Natural killer cell (primary cell): Measurements from ENCODE around the gene ARID4A. TPM values are rescaled to one million over a fixed set of nuclear protein-coding genes. Genes with fewer than 3 reads are reported as not detected.
"Not testable (repeated sequence)": the region's sequence is repeated elsewhere in the genome, so short reads cannot be mapped to it uniquely, and the experiment has no call there.

Source experiments
- ATAC-seq, 3 donors: fragments of 150-1000 bp in 2 of 3; fragments of 200-7000 bp in 1 of 3; cut with Tn5 transposase; 1 replicate in 1 of 3; 2 replicates in 2 of 3; pipeline ENCODE4 v1.10.0; 2021; ENCODE audit warnings: mild to moderate bottlenecking in 2 of 3, moderate library complexity in 2 of 3
- DNase-seq, 2 donors: peaks; one replicate each; pipeline versions ENCODE4 v3.0.0 to v3.0.0-alpha.2; 2013 to 2021; ENCODE audit warnings: mixed read lengths in 1 of 2
- H3K27ac ChIP-seq: one replicate; pipeline ENCODE4 v1.5.1; 2013; ENCODE audit warnings: mild to moderate bottlenecking, low read length
- H3K27me3 ChIP-seq: one replicate; pipeline ENCODE4 v1.6.1; 2013; ENCODE audit warnings: low read length; ENCODE audit not compliant: control insufficient read depth, insufficient read depth
- H3K36me3 ChIP-seq: one replicate; pipeline ENCODE4 v1.6.1; 2013; ENCODE audit warnings: low read length; ENCODE audit not compliant: control insufficient read depth, insufficient read depth
- H3K4me1 ChIP-seq: one replicate; pipeline ENCODE4 v1.6.1; 2013; ENCODE audit warnings: low read length; ENCODE audit not compliant: control insufficient read depth, insufficient read depth
- H3K4me3 ChIP-seq: one replicate; pipeline ENCODE4 v1.5.1; 2013; ENCODE audit warnings: low read length
- H3K9me3 ChIP-seq: one replicate; pipeline ENCODE4 v1.6.1; 2013; ENCODE audit warnings: low read length; ENCODE audit not compliant: control insufficient read depth, insufficient read depth
- H3K27ac Mint-ChIP-seq, 2 donors: one replicate each; pipeline ENCODE4 v1.8.0; 2022; ENCODE audit warnings: mild to moderate bottlenecking in 2 of 2, mixed read lengths in 2 of 2, moderate library complexity in 1 of 2
- H3K27me3 Mint-ChIP-seq, 2 donors: one replicate each; pipeline ENCODE4 v1.8.0; 2022; ENCODE audit warnings: low read depth in 2 of 2, mixed read lengths in 2 of 2
- H3K36me3 Mint-ChIP-seq: one replicate; pipeline ENCODE4 v1.8.0; 2022; ENCODE audit warnings: mixed read lengths
- H3K4me1 Mint-ChIP-seq, 2 donors: one replicate each; pipeline ENCODE4 v1.8.0; 2022; ENCODE audit warnings: mixed read lengths in 2 of 2
- H3K4me3 Mint-ChIP-seq: one replicate; pipeline ENCODE4 v1.8.0; 2022; ENCODE audit warnings: mild to moderate bottlenecking, moderate library complexity, mixed read lengths
- H3K9me3 Mint-ChIP-seq, 2 donors: one replicate each; pipeline ENCODE4 v1.8.0; 2022; ENCODE audit warnings: mixed read lengths in 2 of 2
- CTCF ChIP-seq: fragments of 200-600 bp; IDR thresholded peaks from one replicate; pipeline ENCODE4 v1.8.0; 2022; ENCODE audit warnings: antibody characterized with exemption
- WGBS: methylation state at CpG from one replicate; pipeline ENCODE4 v1.1.7; 2013; ENCODE audit warnings: missing lambda C conversion rate; ENCODE audit not compliant: insufficient coverage; 5-methylcytosine and 5-hydroxymethylcytosine counted together
- intact Hi-C: fragments of 100-400 bp; cut with micrococcal nuclease; formaldehyde crosslinking; loops from one replicate; pipeline ENCODE4 v1.14.2; 2022
- total RNA-seq, 4 donors: library from RNA; stranded (reverse); fragments of 120-200 nt in 1 of 4; gene quantifications; one replicate each; pipeline versions ENCODE4 v1.2.3 to v1.2.4, GENCODE V29; 2013 to 2022

Gene ARID4A
- total RNA-seq: 100 to 1,000 TPM in 1 of 3 donors, 10 to 100 TPM in 2; 89.3 to 113 (median 90.1) TPM
- 58.8 TPM for total RNA-seq (2013)

GRCh38 chr14:58298477-58299400, at the start of gene ARID4A:
TSS of gene ARID4A (plus strand) at chr14:58298555. CDS start at chr14:58299855, 1,300 bp downstream.
- H3K9me3 ChIP-seq: no peaks in the 10 kb centered on the region
- no peaks in the 10 kb centered on the region for H3K27me3 Mint-ChIP-seq
- DNase-seq (peak; percentile 60 to 80), ATAC-seq (peak in 1 of 3 donors; percentile 4)
- intact Hi-C loops: loop anchor here (1.0 kb wide), 4 partner anchors 33 to 129 kb away; partner anchors contain the start of genes ACTR10, KIAA0586, PSMA3 and TIMM9
- no peaks in the 10 kb centered on the region for H3K9me3 Mint-ChIP-seq
- under 1% methylated on average over 72 of the region's 79 CpGs for WGBS
- H3K4me3 Mint-ChIP-seq: no peak within 1 kb of the TSS
- no peaks in the 10 kb centered on the region for H3K36me3 Mint-ChIP-seq
- peaks cover 28% of the 10 kb centered on the region for H3K36me3 ChIP-seq
- peaks cover 31 to 38% of the 10 kb centered on the region in 2 donors for H3K4me1 Mint-ChIP-seq
- H3K27ac Mint-ChIP-seq: peak within 1 kb of the TSS; percentile 92 to 96
- peak within 1 kb of the TSS; percentile 97 for H3K27ac ChIP-seq
- H3K4me3 ChIP-seq: peak within 1 kb of the TSS; percentile 96
- H3K27me3 ChIP-seq: no peaks in the 10 kb centered on the region
- peaks cover 11% of the 10 kb centered on the region for H3K4me1 ChIP-seq
- no peak for TF ChIP-seq CTCF

GRCh38 chr14:58249611-58250010, 48.7 kb upstream of the ARID4A start:
- WGBS: 95% methylated on average over 8 of the region's 8 CpGs
- Histone ChIP-seq H3K4me1 (peaks cover 5% of the 10 kb centered on the region), H3K9me3 (no peaks in the 10 kb centered on the region), H3K27ac (no peak overlapping the region), H3K4me3 (no peak overlapping the region), H3K27me3 (no peaks in the 10 kb centered on the region), H3K36me3 (peaks cover 54% of the 10 kb centered on the region)
- ATAC-seq (no peak), DNase-seq (no peak)
- peaks cover 6% of the 10 kb centered on the region for H3K36me3 Mint-ChIP-seq
- H3K27me3 Mint-ChIP-seq: no peaks in the 10 kb centered on the region
- H3K9me3 Mint-ChIP-seq: no peaks in the 10 kb centered on the region
- intact Hi-C loops: loop anchor here (10.0 kb wide), 1 partner anchor 145 kb away; the partner anchor contains the start of gene TOMM20L
- H3K27ac Mint-ChIP-seq: peak overlapping the region in 1 of 2 donors; percentile 81
- H3K4me1 Mint-ChIP-seq: peaks cover 32 to 36% of the 10 kb centered on the region in 2 donors
- no peak overlapping the region for H3K4me3 Mint-ChIP-seq
- no peak for TF ChIP-seq CTCF

GRCh38 chr14:58258156-58258555, 40.2 kb upstream of the ARID4A start:
- no peaks in the 10 kb centered on the region for H3K27me3 Mint-ChIP-seq
- intact Hi-C loops: no loop called here
- no peak overlapping the region for H3K4me3 Mint-ChIP-seq
- ATAC-seq: no peak
- H3K9me3 ChIP-seq: no peaks in the 10 kb centered on the region
- H3K27ac Mint-ChIP-seq: peak overlapping the region in 1 of 2 donors; percentile 6
- H3K27me3 ChIP-seq: no peaks in the 10 kb centered on the region
- H3K4me1 Mint-ChIP-seq: peaks cover 8 to 9% of the 10 kb centered on the region in 2 donors
- WGBS: 100% methylated on average over 3 of the region's 4 CpGs
- H3K36me3 Mint-ChIP-seq: no peaks in the 10 kb centered on the region
- no peak for TF ChIP-seq CTCF
- no peaks in the 10 kb centered on the region for H3K9me3 Mint-ChIP-seq
- peaks cover 75% of the 10 kb centered on the region for H3K36me3 ChIP-seq
- H3K4me1 ChIP-seq: no peaks in the 10 kb centered on the region
- no peak for DNase-seq
- no peak overlapping the region for H3K4me3 ChIP-seq
- H3K27ac ChIP-seq: no peak overlapping the region

GRCh38 chr14:58262005-58262404, 36.4 kb upstream of the ARID4A start:
- 96% methylated on average over 10 of the region's 10 CpGs for WGBS
- not testable (repeated sequence) for H3K27me3 ChIP-seq

More at GRCh38 chr14:58262005-58262404, 36.4 kb upstream of the ARID4A start:
- H3K4me3 ChIP-seq, H3K27ac ChIP-seq, H3K9me3 ChIP-seq, ATAC-seq, H3K9me3 Mint-ChIP-seq, DNase-seq, intact Hi-C loops, H3K36me3 Mint-ChIP-seq, H3K4me1 ChIP-seq, H3K4me3 Mint-ChIP-seq, H3K27me3 Mint-ChIP-seq: not testable (repeated sequence)
- Mint-ChIP-seq H3K27ac (peak overlapping the region in 1 of 2 donors; percentile 9), H3K4me1 (peaks cover 9 to 22% of the 10 kb centered on the region in 2 donors)
- H3K36me3 ChIP-seq: peaks cover 88% of the 10 kb centered on the region
